ENCODE results near the gene SLC25A21. TPM values are rescaled to one million over a fixed set of nuclear protein-coding genes. Genes with fewer than 3 reads are reported as not detected.
A peak's percentile ranks its signal among the peaks of the same experiment; 100 is the strongest.

The SLC25A21 gene
- total RNA-seq, 2 experiments from 2014 or later = not detected

DNA sequence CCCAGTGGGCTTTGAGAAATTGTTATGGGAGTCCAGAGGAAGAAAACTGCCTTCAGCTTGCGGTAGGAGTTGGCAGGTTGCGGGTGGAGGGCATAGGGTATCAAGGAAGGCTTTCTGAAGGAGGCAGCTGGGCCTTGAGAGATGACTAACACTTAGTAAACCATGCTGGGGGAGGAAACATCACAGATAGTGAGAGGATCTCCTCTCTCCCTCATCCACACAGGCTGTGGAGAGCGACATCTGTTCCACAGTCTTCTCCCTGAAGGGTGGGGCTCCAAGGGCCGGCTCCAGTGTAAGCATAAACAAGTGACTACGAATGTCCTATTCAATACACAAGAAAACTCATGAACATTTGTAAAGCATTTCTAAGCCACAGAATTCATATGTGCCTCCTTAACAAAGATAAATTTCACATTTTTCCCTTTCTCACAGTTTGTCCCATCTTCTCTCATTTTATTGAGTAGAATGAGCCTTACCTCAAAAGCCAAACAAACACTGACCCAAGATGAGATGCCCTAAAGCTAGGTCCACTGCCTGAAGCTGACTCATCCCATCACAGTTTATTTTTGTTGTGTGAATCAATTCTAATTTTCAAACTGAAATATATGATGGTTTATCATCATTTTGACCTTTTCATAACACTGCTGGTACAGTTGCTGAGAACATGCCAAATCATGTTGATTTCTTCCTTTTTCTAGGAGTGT lies 227.9 kb downstream of the SLC25A21 start:
- ChIA-PET POLR2A (no interaction called here), CTCF (interaction anchor here (3.4 kb wide), 1 partner anchor 390 kb away, joined by 40 read pairs; no protein-coding TSS in a partner anchor)

DNA sequence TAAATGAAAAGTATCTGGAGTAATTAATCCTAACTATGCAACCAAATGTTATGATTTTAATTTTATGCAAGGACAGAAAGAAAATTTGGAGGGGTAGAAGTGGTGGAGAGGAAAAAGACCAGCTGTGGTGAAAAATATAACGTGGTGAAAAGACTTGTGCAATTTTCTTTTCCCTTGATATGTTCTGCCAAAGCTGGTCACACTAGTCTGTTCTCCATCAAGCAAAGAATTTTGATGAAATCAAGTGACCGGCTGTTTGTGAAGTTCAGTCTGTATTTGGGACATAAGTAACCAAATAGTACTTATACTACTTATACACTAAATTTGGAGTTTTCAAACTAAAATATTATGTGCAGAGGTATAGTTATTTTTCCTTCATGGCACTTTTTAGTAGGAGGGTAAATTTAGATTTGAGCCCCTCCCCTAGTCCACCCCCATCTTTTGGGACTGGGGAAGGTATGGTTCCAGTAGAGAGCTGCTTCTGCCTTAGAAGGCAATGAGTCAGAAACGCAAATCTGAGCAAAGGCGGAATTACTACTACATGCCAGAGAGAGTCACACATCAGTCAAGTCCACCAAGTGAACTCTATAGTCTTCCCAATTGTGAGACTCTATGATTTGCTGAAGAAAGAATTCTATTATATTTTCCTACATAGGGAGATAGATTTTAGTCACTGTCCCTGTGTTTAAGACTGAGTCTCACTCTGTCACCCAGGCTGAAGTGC lies 229.7 kb downstream of the SLC25A21 start:
- H3K4me3 Mint-ChIP-seq = no peak overlapping the region
- ChIA-PET CTCF (interaction anchor here (0.7 to 3.4 kb wide), 16 partner anchors 10 to 421 kb away, joined by 3 to 40 read pairs (median 4); no protein-coding TSS in a partner anchor), POLR2A (no interaction called here)
- peaks cover 3% of the 10 kb centered on the region for H3K27me3 Mint-ChIP-seq
- no peaks in the 10 kb centered on the region for H3K4me1 Mint-ChIP-seq (ENCODE audit: low read depth)
- no peaks in the 10 kb centered on the region for H3K9me3 Mint-ChIP-seq
- no peak overlapping the region for H3K27ac Mint-ChIP-seq
- no peak for DNase-seq
- H3K36me3 Mint-ChIP-seq (ENCODE audit: low read depth) = no peaks in the 10 kb centered on the region
- intact Hi-C loops (cut with micrococcal nuclease) = loop anchor here (10.0 kb wide), 1 partner anchor 288 kb away; no protein-coding TSS in a partner anchor
- TF ChIP-seq, protein P1, sequence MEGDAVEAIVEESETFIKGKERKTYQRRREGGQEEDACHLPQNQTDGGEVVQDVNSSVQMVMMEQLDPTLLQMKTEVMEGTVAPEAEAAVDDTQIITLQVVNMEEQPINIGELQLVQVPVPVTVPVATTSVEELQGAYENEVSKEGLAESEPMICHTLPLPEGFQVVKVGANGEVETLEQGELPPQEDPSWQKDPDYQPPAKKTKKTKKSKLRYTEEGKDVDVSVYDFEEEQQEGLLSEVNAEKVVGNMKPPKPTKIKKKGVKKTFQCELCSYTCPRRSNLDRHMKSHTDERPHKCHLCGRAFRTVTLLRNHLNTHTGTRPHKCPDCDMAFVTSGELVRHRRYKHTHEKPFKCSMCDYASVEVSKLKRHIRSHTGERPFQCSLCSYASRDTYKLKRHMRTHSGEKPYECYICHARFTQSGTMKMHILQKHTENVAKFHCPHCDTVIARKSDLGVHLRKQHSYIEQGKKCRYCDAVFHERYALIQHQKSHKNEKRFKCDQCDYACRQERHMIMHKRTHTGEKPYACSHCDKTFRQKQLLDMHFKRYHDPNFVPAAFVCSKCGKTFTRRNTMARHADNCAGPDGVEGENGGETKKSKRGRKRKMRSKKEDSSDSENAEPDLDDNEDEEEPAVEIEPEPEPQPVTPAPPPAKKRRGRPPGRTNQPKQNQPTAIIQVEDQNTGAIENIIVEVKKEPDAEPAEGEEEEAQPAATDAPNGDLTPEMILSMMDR (IDR thresholded peaks at IDR 0.05) = no peak
- ATAC-seq = no peak

More for the DNA sequence above, 227.9 kb downstream of the SLC25A21 start:
- ATAC-seq (no peak), DNase-seq (no peak)
- Mint-ChIP-seq H3K27me3 (peaks cover 5% of the 10 kb centered on the region), H3K27ac (no peak overlapping the region), H3K4me1 (ENCODE audit: low read depth) (no peaks in the 10 kb centered on the region), H3K4me3 (no peak overlapping the region), H3K9me3 (no peaks in the 10 kb centered on the region), H3K36me3 (ENCODE audit: low read depth) (no peaks in the 10 kb centered on the region)
- intact Hi-C loops (cut with micrococcal nuclease) = loop anchor here (10.0 kb wide), 1 partner anchor 290 kb away; no protein-coding TSS in a partner anchor
- TF ChIP-seq, protein P1 (IDR thresholded peaks at IDR 0.05) = no peak

- ATAC-seq (peak; percentile 67), DNase-seq (peak; percentile 79)
- no peaks in the 10 kb centered on the region for H3K9me3 Mint-ChIP-seq
- no peaks in the 10 kb centered on the region for H3K36me3 Mint-ChIP-seq (ENCODE audit: low read depth)
- POLR2A ChIA-PET = no interaction called here
- no peak overlapping the region for H3K27ac Mint-ChIP-seq
- CTCF ChIA-PET = interaction anchor here (0.6 to 3.4 kb wide), 24 partner anchors 9 to 433 kb away, joined by 3 to 40 read pairs (median 3); no protein-coding TSS in a partner anchor
- peaks cover 3% of the 10 kb centered on the region for H3K27me3 Mint-ChIP-seq
- no peaks in the 10 kb centered on the region for H3K4me1 Mint-ChIP-seq (ENCODE audit: low read depth)
- H3K4me3 Mint-ChIP-seq = no peak overlapping the region
- intact Hi-C loops (cut with micrococcal nuclease) = loop anchor here (10.0 kb wide), 1 partner anchor 287 kb away; no protein-coding TSS in a partner anchor
- TF ChIP-seq, protein P1 (IDR thresholded peaks at IDR 0.05) = peak; percentile 96
These were observed 230.5 kb downstream of the SLC25A21 start for GRCh38 chr14:36941783-36942521.

- POLR2A ChIA-PET = no interaction called here
- no peaks in the 10 kb centered on the region for H3K4me1 Mint-ChIP-seq (ENCODE audit: low read depth)
- peaks cover 2% of the 10 kb centered on the region for H3K27me3 Mint-ChIP-seq
- DNase-seq (no peak), ATAC-seq (no peak)
- intact Hi-C loops (cut with micrococcal nuclease) = loop anchor here (10.0 kb wide), 1 partner anchor 286 kb away; no protein-coding TSS in a partner anchor
- H3K36me3 Mint-ChIP-seq (ENCODE audit: low read depth) = no peaks in the 10 kb centered on the region
- CTCF ChIA-PET = interaction anchor here (3.4 kb wide), 1 partner anchor 13 kb away, joined by 23 read pairs; no protein-coding TSS in a partner anchor
- TF ChIP-seq, protein P1 (IDR thresholded peaks at IDR 0.05) = no peak
- H3K4me3 Mint-ChIP-seq = no peak overlapping the region
- H3K9me3 Mint-ChIP-seq = no peaks in the 10 kb centered on the region
- H3K27ac Mint-ChIP-seq = no peak overlapping the region
These were observed 231.9 kb downstream of the SLC25A21 start for GRCh38 chr14:36940476-36940875.

Measured in activated CD8-positive, alpha-beta T cell treated with anti-CD3 and anti-CD28 coated beads for 36 hours (primary cell).